Measurements from ENCODE around the gene NGRN. TPM values are rescaled to one million over a fixed set of nuclear protein-coding genes. Genes with fewer than 3 reads are reported as not detected.

NGRN gene
- total and polyA plus RNA-seq, 2 of the 8 experiments (the other 6 are each of a cell fraction or from before 2014, with no cell fraction given), result 60.1 to 101 TPM

GRCh38 chr15:90230610-90231009 lies 34.9 kb upstream of the NGRN start:
- peaks cover 0 to 6% (median under 1%) of the 10 kb centered on the region in 4 experiments; a peak in 4 of 7 replicates for H3K4me1 ChIP-seq (replicated peaks in 1 of 4; ENCODE audit: control insufficient read depth in 3 of 4, insufficient read depth in 4 of 4, low read length in 3 of 4)
- no peak overlapping the region for H2BK20ac ChIP-seq (ENCODE audit: low read length)
- H4K8ac ChIP-seq (ENCODE audit: extremely low read depth, insufficient read depth, low read length), result no peak overlapping the region
- FAIRE-seq (no peak), DNase-seq (ENCODE audit: low read depth in 1 of 2, low spot score in 2 of 2) (no peak)
- no peak overlapping the region for H3K18ac ChIP-seq (ENCODE audit: extremely low read depth, low read length)
- POLR2A ChIA-PET (ENCODE audit: partially characterized antibody), result interaction anchor here (0.7 to 2.9 kb wide), 4 partner anchors 10 to 88 kb away, joined by 3 to 10 read pairs (median 4); partner anchors contain the start of gene SEMA4B
- no peaks in the 10 kb centered on the region for H3K9me3 ChIP-seq (ENCODE audit: insufficient read depth in 2 of 2, low read depth in 1 of 2, low read length in 1 of 2)
- no peak overlapping the region for H3K4ac ChIP-seq (replicated peaks; ENCODE audit: insufficient read length, low read depth, low read length)
- CTCF ChIA-PET (ENCODE audit: partially characterized antibody), result interaction anchor here (0.7 to 4.6 kb wide), 7 partner anchors 9 to 90 kb away, joined by 3 to 47 read pairs (median 5); no protein-coding TSS in a partner anchor
- no peak overlapping the region for H2BK5ac ChIP-seq (ENCODE audit: low read depth, low read length)
- no peak overlapping the region for H4K91ac ChIP-seq (replicated peaks; ENCODE audit: insufficient read length, low read length)
- no peak overlapping the region for H2BK120ac ChIP-seq (replicated peaks; ENCODE audit: low read depth, low read length)
- peaks cover 5% of the 10 kb centered on the region for H3K23me2 ChIP-seq (ENCODE audit: low read depth, low read length)
- H3K56ac ChIP-seq (replicated peaks; ENCODE audit: insufficient read length, low read depth, low read length), result no peak overlapping the region
- no peak overlapping the region for H2BK15ac ChIP-seq (ENCODE audit: low read length)
- TF ChIP-seq ZNF274 (IDR thresholded peaks at IDR 0.05; ENCODE audit: borderline replicate concordance, extremely low read depth, low read length) (no peak), RXRA (IDR thresholded peaks at IDR 0.05; ENCODE audit: insufficient read depth, low read depth, low read length) (no peak), SUZ12 (IDR thresholded peaks at IDR 0.05; ENCODE audit: low read length) (no peak), BRCA1 (IDR thresholded peaks at IDR 0.05; ENCODE audit: low read depth, low read length) (no peak), TAF7 (optimal IDR thresholded peaks at IDR 0.05; ENCODE audit: borderline replicate concordance, low read depth, low read length) (no peak), USF2 (IDR thresholded peaks at IDR 0.05; ENCODE audit: low read length) (no peak), KDM4A (IDR thresholded peaks at IDR 0.05; ENCODE audit: low read depth, low read length, severe bottlenecking) (no peak), RBBP5 (IDR thresholded peaks at IDR 0.05; ENCODE audit: borderline replicate concordance, low read depth, low read length) (no peak), POLR2AphosphoS5 (IDR thresholded peaks at IDR 0.05; ENCODE audit: low read depth, low read length) (no peak), SIRT6 (IDR thresholded peaks at IDR 0.05; ENCODE audit: low read length) (no peak), NRF1 (IDR thresholded peaks at IDR 0.05; ENCODE audit: low read depth, low read length) (no peak), EP300 (IDR thresholded peaks at IDR 0.05; ENCODE audit: borderline replicate concordance in 1 of 2, low read depth in 2 of 2, low read length in 2 of 2) (no peak)
- H2BK12ac ChIP-seq (ENCODE audit: low read depth, low read length), result no peak overlapping the region
- H3K27me3 ChIP-seq (replicated peaks in 1 of 4; ENCODE audit: control insufficient read depth in 3 of 4, extremely low read depth in 1 of 4, insufficient read depth in 3 of 4, low read length in 3 of 4), result no peaks in the 10 kb centered on the region
- no peak overlapping the region for H2AK5ac ChIP-seq (ENCODE audit: low read depth, low read length)
- no peaks in the 10 kb centered on the region for H3K79me2 ChIP-seq (ENCODE audit: control insufficient read depth in 1 of 2, insufficient read depth in 2 of 2, low read length in 2 of 2)
- peaks cover 4 to 27% (median 17%) of the 10 kb centered on the region in 4 experiments; a peak in 6 of 8 replicates for H3K36me3 ChIP-seq (ENCODE audit: control insufficient read depth in 2 of 4, insufficient read depth in 4 of 4, low read length in 3 of 4)
- no peak overlapping the region for H4K5ac ChIP-seq (ENCODE audit: insufficient read length, low read depth, low read length)
- H3K14ac ChIP-seq (ENCODE audit: insufficient read length), result no peak overlapping the region
- H3K23ac ChIP-seq (ENCODE audit: insufficient read length), result no peak overlapping the region
- peaks cover 0 to 6% of the 10 kb centered on the region in 2 experiments for H4K20me1 ChIP-seq (replicated peaks in 1 of 2; ENCODE audit: control insufficient read depth in 1 of 2, insufficient read depth in 2 of 2, low read length in 2 of 2)
- no peak overlapping the region for H3K4me2 ChIP-seq (ENCODE audit: insufficient read depth in 1 of 2, low read depth in 2 of 2, low read length in 2 of 2)
- H2AFZ ChIP-seq (ENCODE audit: low read length), result no peak overlapping the region
- no peak overlapping the region for H3K27ac ChIP-seq (ENCODE audit: low read depth, low read length)
- WGBS, 2 experiments (ENCODE audit: extremely low coverage in 1 of 2, insufficient coverage in 1 of 2, insufficient read length in 1 of 2, insufficient replicate concordance in 2 of 2, low coverage in 1 of 2, low lambda C conversion rate in 2 of 2, missing lambda C conversion rate in 1 of 2), result 87% methylated on average over 5 of the region's 8 CpGs; no CpG with 5 or more reads in 1 of the 2 experiments
- H3K9ac ChIP-seq (replicated peaks in 1 of 4; ENCODE audit: extremely low read depth in 1 of 4, low read depth in 3 of 4, low read length in 3 of 4), result no peak overlapping the region
- peaks cover 6% of the 10 kb centered on the region for H3K79me1 ChIP-seq (ENCODE audit: low read depth, low read length)
- H3K4me3 ChIP-seq (ENCODE audit: extremely low read depth in 1 of 4, insufficient read depth in 2 of 4, low read depth in 3 of 4, low read length in 4 of 4), result no peak overlapping the region
